Fibroblast of pulmonary artery (primary cell): Measurements from ENCODE around the gene CDC123.
"Not testable (repeated sequence)": the region's sequence is repeated elsewhere in the genome, so short reads cannot be mapped to it uniquely, and the experiment has no call there.

Experiments used
- DNase-seq: peaks from one replicate; pipeline ENCODE4 v3.0.0-alpha.2; 2010; ENCODE audit warnings: low read depth
- H3K4me3 ChIP-seq: replicated peaks from 2 replicates; pipeline ENCODE4 v1.5.1; 2011; ENCODE audit warnings: low read depth, mild to moderate bottlenecking, control low read depth, low read length, moderate library complexity
- TF ChIP-seq, protein P1 (sequence below): IDR thresholded peaks from 2 replicates; pipeline ENCODE4 v1.5.1; 2011; ENCODE audit warnings: mild to moderate bottlenecking, control low read depth, low read length, inconsistent platforms; ENCODE audit errors: missing control alignments

Gene CDC123

DNA sequence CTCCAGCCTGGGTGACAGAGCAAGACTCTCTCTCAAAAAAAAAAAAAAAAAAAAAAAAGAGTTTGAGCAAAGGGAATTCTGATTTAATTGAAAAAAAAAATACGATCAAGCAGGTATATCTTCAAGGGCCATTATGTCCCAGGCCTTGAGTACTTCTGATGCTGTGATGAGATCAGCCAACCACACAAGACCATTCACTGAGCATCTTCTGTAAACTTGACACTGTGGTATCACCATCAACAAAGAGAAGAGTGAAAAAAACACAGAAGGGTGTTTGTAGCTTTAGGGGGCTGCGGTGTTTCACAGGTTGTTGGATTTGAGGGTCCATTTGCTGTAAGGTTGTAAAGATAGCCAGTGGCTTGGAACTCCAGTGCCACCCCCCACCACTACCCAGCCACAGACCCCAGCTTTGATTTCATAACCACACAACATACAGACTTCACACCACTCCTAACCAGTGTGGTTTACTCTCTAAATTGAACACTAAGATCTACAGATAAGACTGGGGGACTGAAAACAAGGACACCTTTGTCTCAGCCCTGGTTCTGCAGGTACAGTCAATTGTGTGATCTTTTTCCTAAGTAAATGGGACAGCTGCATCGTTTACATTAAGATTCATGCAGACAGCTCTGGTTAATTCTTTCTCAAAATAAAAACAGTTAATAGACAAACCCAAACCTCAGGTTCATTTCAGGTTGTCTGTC lies 66.4 kb downstream of the CDC123 start:
- no peak overlapping the region for H3K4me3 ChIP-seq
- TF ChIP-seq, protein P1, sequence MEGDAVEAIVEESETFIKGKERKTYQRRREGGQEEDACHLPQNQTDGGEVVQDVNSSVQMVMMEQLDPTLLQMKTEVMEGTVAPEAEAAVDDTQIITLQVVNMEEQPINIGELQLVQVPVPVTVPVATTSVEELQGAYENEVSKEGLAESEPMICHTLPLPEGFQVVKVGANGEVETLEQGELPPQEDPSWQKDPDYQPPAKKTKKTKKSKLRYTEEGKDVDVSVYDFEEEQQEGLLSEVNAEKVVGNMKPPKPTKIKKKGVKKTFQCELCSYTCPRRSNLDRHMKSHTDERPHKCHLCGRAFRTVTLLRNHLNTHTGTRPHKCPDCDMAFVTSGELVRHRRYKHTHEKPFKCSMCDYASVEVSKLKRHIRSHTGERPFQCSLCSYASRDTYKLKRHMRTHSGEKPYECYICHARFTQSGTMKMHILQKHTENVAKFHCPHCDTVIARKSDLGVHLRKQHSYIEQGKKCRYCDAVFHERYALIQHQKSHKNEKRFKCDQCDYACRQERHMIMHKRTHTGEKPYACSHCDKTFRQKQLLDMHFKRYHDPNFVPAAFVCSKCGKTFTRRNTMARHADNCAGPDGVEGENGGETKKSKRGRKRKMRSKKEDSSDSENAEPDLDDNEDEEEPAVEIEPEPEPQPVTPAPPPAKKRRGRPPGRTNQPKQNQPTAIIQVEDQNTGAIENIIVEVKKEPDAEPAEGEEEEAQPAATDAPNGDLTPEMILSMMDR: no peak
- no peak for DNase-seq

DNA sequence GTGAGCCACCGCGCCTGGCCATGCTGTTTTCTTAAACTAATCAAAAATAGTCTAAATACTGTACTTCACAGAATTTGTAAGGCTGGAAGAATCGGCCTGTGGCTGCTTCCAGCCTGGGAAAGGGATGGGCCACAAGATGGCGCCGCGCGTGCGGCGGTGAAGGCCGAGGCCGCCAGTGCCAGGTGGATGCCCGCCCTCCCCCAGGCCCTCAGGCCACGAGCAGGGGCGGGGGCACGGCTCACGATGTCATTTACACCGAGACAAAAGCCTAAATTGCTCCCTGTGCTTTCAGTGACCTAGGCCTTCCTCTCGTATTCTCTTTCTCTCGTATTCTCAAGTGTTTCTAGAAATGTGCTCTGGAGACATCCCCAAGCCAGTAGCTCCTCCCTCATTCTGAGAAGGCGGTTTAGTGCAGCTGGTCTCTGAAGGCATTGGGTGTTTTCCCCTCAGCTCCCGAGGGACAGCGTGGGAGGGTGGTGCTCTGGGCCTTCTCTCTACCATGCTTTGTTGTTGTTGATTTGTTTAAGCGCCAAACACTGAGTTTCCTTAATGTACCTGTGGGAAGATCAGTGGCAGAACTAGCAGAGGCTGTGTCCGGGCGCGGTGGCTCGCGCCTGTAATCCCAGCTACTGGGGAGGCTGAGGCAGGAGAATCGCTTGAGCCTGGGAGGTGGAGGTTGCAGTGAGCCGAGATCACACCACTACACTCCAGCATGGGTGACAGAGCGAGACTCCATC lies 68.4 kb downstream of the CDC123 start:
- peak overlapping the region; percentile 38 for H3K4me3 ChIP-seq
- peak; percentile 77 for DNase-seq
- TF ChIP-seq, protein P1: peak; percentile 66

DNA sequence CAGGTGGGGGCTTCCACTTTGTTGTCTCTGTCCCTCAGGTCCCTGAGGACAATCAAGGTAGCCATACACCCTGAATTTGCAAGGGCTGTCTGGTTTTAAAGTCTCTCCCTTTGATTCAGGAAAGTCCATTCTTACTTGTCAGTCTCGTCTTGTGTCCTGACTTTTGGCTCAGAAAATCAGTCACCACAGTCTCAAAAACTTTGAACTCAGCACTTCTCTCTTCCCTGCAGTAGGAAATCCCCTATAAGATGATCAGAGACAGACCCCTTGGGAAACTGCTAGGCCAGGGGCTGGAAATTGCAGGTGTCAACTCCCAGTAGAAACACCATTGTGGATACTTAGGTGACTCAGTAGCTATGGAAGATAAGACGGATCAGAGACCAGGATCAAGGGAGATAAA lies 73.1 kb downstream of the CDC123 start:
- H3K4me3 ChIP-seq: no peak overlapping the region
- DNase-seq: no peak
- TF ChIP-seq, protein P1: no peak

DNA sequence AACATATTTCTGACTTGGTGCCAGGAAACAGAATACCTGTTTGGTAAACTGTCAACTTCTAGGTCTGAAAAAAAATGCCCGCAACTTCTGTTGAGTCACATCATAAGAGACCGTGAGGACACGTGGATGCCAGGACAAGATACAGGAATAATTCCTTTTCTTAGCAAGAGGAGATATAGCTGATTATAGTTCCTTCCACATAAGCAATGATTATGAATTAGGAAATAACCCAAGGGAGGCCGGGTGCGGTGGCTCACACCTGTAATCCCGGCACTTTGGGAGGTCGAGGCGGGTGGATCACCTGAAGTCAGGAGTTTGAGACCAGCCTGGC lies 75.2 kb downstream of the CDC123 start:
- DNase-seq: no peak
- no peak overlapping the region for H3K4me3 ChIP-seq
- TF ChIP-seq, protein P1: no peak

DNA sequence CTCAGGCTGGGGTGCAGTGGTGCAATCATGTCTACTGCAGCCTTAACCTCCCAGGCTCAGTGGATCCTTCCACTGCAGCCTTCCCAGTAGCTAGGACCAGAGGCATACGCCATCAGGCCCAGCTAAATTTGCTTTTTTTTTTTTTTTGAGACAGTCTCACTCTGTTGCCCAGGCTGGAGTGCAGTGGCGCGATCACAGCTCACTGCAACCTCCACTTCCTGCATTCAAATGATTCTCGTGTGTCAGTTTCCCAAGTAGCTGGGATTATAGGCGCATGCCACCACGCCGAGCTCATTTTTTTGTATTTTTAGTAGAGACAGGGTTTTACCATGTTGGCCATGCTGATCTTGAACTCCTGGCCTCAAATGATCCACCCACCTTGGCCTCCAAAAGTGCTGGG lies 81.9 kb downstream of the CDC123 start:
- not testable (repeated sequence) for H3K4me3 ChIP-seq, DNase-seq

DNA sequence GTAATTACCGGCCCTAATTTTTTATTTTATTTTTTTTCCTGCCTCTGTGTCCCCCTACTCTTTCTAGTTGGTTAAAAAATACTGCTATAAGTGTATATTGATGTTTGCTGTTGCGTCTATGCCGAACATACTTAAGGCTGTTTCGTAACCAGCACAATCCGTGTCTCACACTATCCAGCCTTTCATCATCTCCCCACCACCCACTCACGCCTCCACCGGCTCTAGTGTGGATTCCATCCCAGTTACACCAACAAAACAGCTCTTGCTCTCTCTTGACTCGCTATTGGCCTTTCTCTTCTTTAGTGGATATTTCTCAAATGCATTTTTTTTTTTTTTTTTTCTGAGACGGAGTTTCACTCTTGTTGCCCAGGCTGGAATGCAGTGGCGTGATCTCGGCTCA lies 83.3 kb downstream of the CDC123 start:
- TF ChIP-seq, protein P1: no peak
- no peak for DNase-seq
- no peak overlapping the region for H3K4me3 ChIP-seq

DNA sequence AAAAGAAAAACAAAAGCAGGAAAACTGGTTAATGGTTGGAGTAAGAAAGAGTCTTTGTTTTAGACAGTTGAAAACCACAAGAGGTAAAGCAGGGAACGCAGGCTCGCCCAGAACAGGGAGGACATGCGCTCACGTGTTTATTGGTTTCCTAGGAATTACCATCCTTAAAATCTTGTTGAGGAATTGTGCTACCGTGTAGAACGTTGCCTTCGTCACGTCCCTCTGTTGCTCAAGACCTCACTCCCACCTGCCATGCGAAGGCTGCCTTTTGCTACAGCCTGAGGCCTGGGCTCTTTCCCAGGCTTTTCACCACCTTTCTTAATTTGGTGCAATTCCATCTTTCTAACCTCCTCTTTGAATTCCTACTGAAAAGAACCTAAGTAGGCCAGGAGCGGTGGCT lies 91.8 kb downstream of the CDC123 start:
- DNase-seq: no peak
- TF ChIP-seq, protein P1: no peak

DNA sequence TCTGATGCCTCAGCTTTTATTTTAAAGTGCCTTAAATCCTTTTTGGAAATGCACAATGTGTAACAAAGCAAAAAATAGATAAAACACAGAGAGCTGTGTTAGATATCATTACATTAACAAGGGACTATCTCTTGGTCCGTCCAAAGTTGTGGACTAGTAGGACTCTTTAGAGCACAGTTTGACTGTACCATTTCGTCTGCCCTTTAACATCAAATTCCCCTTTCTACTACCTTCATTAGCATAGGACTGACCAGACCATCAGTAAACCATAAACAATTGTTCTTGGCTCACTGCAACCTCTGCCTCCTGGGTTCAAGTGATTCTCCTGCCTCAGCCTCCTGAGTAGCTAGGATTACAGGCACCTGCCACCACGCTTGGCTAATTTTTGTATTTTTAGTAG lies 101.8 kb downstream of the CDC123 start:
- H3K4me3 ChIP-seq, DNase-seq: not testable (repeated sequence)

More for the DNA sequence above, 91.8 kb downstream of the CDC123 start:
- no peak overlapping the region for H3K4me3 ChIP-seq
